Measurements from ENCODE around the gene PRDM1.

DNA sequence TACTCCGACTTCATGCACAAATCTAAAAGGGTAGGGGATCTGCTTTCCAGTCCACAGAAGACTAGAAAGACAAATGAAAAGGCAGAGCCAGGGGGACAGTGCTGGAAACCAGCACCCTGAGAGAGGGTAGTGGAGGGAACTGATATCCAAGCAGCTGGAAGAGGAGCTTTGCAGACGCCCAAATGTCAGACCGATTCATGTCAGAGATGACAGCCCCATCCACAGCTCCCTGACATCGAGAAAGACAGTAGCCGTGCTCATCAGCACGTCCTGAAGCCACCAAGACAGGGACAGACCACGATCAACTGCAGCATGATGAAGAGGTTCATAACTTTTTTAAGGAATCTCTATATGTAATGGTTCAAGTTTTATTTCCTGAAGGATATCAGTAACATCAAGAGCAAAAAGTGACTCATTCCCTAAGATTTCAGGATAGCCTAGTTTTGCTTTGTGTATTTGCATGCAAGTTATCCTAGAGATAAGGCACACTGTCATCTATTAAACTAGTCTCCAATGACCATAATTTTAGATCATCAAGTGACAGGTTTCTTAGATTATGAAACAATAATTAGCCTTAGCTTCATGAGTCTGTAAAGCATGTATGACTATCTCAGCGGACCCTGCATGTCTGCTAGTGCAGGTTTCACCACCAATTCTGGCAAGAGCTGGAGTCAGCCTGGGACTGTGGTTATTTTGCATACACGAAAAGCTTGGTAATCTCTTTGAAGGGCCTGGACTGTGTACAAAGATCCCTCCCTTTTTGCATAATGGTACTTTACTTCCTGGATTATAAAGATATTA, 43.0 kb downstream of the PRDM1 start:
- TF ChIP-seq, protein P1, sequence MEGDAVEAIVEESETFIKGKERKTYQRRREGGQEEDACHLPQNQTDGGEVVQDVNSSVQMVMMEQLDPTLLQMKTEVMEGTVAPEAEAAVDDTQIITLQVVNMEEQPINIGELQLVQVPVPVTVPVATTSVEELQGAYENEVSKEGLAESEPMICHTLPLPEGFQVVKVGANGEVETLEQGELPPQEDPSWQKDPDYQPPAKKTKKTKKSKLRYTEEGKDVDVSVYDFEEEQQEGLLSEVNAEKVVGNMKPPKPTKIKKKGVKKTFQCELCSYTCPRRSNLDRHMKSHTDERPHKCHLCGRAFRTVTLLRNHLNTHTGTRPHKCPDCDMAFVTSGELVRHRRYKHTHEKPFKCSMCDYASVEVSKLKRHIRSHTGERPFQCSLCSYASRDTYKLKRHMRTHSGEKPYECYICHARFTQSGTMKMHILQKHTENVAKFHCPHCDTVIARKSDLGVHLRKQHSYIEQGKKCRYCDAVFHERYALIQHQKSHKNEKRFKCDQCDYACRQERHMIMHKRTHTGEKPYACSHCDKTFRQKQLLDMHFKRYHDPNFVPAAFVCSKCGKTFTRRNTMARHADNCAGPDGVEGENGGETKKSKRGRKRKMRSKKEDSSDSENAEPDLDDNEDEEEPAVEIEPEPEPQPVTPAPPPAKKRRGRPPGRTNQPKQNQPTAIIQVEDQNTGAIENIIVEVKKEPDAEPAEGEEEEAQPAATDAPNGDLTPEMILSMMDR (IDR thresholded peaks at IDR 0.05): no peak
- TF ChIP-seq POLR2A (IDR thresholded peaks at IDR 0.05): no peak

Measured in heart left ventricle (tissue), 13 donors.